CD4-positive, alpha-beta memory T cell (primary cell): ENCODE measurements around the gene VPS25. TPM values are rescaled to one million over a fixed set of nuclear protein-coding genes. Genes with fewer than 3 reads are reported as not detected.

Source experiments
- CTCF ChIA-PET: fragments of 350-600 bp; sonication (Branson Sonifier 250); formaldehyde crosslinking; loops from one replicate; lab custom pipeline; 2021; ENCODE audit warnings: inconsistent platforms; ENCODE audit not compliant: partially characterized antibody; lab: Charles Lee
- POLR2A ChIA-PET: fragments of 350-600 bp; sonication (Branson Sonifier 250); formaldehyde crosslinking; loops from one replicate; lab custom pipeline; 2021; ENCODE audit not compliant: partially characterized antibody; lab: Charles Lee
- DNase-seq, 5 donors: peaks; one replicate each; pipeline versions ENCODE4 v3.0.0 to v3.0.0-alpha.2; 2020 to 2022; ENCODE audit warnings: mixed read lengths in 1 of 5
- H3K27ac ChIP-seq: one replicate; pipeline ENCODE4 v1.7.0; 2013; ENCODE audit warnings: low read depth, low read length
- H3K27me3 ChIP-seq: 2 replicates; pipeline ENCODE4 v1.7.0; 2013; ENCODE audit warnings: mild to moderate bottlenecking, low read length, moderate library complexity; ENCODE audit not compliant: insufficient read depth
- H3K36me3 ChIP-seq: 2 replicates; pipeline ENCODE4 v1.7.0; 2013; ENCODE audit warnings: mild to moderate bottlenecking, low read length, moderate library complexity; ENCODE audit not compliant: insufficient read depth
- H3K4me1 ChIP-seq: 2 replicates; pipeline ENCODE4 v1.7.0; 2013; ENCODE audit warnings: mild to moderate bottlenecking, low read length, moderate library complexity; ENCODE audit not compliant: insufficient read depth
- H3K4me3 ChIP-seq, 2 donors: one replicate each; pipeline ENCODE4 v1.7.0; 2013; ENCODE audit warnings: low read length in 2 of 2, mild to moderate bottlenecking in 1 of 2
- H3K9me3 ChIP-seq, 2 donors: one replicate each; pipeline ENCODE4 v1.7.0; 2013; ENCODE audit warnings: low read length in 2 of 2, control low read depth in 1 of 2; ENCODE audit not compliant: control insufficient read depth in 1 of 2
- H3K27ac Mint-ChIP-seq, 7 donors: one replicate each; pipeline ENCODE4 v1.8.0; 2020 to 2021; ENCODE audit warnings: mixed read lengths in 7 of 7, mild to moderate bottlenecking in 6 of 7, inconsistent platforms in 3 of 7, moderate library complexity in 3 of 7
- H3K27me3 Mint-ChIP-seq, 2 donors: one replicate each; pipeline ENCODE4 v1.8.0; 2020 to 2021; ENCODE audit warnings: mixed read lengths in 2 of 2
- H3K36me3 Mint-ChIP-seq, 2 donors: one replicate each; pipeline ENCODE4 v1.8.0; 2020 to 2021; ENCODE audit warnings: mixed read lengths in 2 of 2, inconsistent platforms in 1 of 2, mild to moderate bottlenecking in 1 of 2
- H3K4me1 Mint-ChIP-seq, 4 donors: one replicate each; pipeline ENCODE4 v1.8.0; 2020 to 2021; ENCODE audit warnings: mixed read lengths in 4 of 4, mild to moderate bottlenecking in 1 of 4
- H3K4me3 Mint-ChIP-seq, 8 donors: one replicate each; pipeline ENCODE4 v1.8.0; 2020 to 2021; ENCODE audit warnings: mixed read lengths in 8 of 8, mild to moderate bottlenecking in 7 of 8, moderate library complexity in 6 of 8, inconsistent platforms in 3 of 8
- H3K9me3 Mint-ChIP-seq, 8 donors: one replicate each; pipeline ENCODE4 v1.8.0; 2020 to 2021; ENCODE audit warnings: mixed read lengths in 8 of 8, mild to moderate bottlenecking in 5 of 8, inconsistent platforms in 3 of 8, moderate library complexity in 1 of 8
- intact Hi-C: fragments of 100-400 bp; cut with micrococcal nuclease; formaldehyde crosslinking; loops from one replicate; pipeline ENCODE4 v1.15.1; 2023
- polyA plus RNA-seq, 2 donors: library from polyadenylated mRNA; unstranded; fragments of 300-500 nt; fragmentation: Illumina TruSeq; gene quantifications; one replicate each; pipeline ENCODE4 v1.2.3, GENCODE V29; 2021
- total RNA-seq, 2 experiments: library from RNA; stranded (reverse); gene quantifications; one replicate each; pipeline ENCODE4 v1.2.3, GENCODE V29; 2021

Gene VPS25
- total and polyA plus RNA-seq, 4 experiments from 2014 or later, result 39.3 to 63.3 (median 41.7) TPM

GRCh38 chr17:42783062-42783790 is 10.0 kb downstream of the VPS25 start:
- Histone ChIP-seq H3K36me3 (peaks cover 14% of the 10 kb centered on the region), H3K4me3 (no peak overlapping the region), H3K27me3 (peaks cover 44% of the 10 kb centered on the region), H3K27ac (no peak overlapping the region), H3K9me3 (no peaks in the 10 kb centered on the region), H3K4me1 (peaks cover 16% of the 10 kb centered on the region)
- intact Hi-C loops, result no loop called here
- no peak for DNase-seq
- Mint-ChIP-seq H3K27ac (no peak overlapping the region), H3K27me3 (peaks cover 47 to 59% of the 10 kb centered on the region in 2 donors), H3K9me3 (peaks cover 0 to 2% (median 0%) of the 10 kb centered on the region in 8 donors), H3K4me1 (peaks cover 18 to 44% (median 26%) of the 10 kb centered on the region in 4 donors), H3K4me3 (peak overlapping the region in 2 of 8 donors; percentile 28 to 40), H3K36me3 (peaks cover 16 to 17% of the 10 kb centered on the region in 2 donors)
- ChIA-PET CTCF (no interaction called here), POLR2A (no interaction called here)

DNA sequence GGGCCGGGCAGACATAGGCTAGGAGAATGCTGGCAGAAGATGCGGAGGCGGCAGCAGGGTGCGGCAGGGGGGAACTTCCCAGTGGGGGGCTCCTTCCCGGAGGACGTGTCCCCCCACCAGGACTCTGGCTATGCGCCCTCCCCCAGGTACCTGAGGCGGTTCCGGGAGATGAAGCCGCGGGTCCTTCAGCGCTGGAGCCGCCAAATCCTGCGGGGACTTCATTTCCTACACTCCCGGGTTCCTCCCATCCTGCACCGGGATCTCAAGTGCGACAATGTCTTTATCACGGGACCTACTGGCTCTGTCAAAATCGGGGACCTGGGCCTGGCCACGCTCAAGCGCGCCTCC is 10.5 kb downstream of the VPS25 start:
- intact Hi-C loops, result no loop called here
- no peak overlapping the region for H3K27ac ChIP-seq
- peaks cover 47 to 60% of the 10 kb centered on the region in 2 donors for H3K27me3 Mint-ChIP-seq
- peaks cover 16% of the 10 kb centered on the region for H3K4me1 ChIP-seq
- CTCF ChIA-PET, result no interaction called here
- no peaks in the 10 kb centered on the region for H3K9me3 ChIP-seq
- peaks cover 44% of the 10 kb centered on the region for H3K27me3 ChIP-seq
- no peak overlapping the region for H3K4me3 ChIP-seq
- POLR2A ChIA-PET, result no interaction called here
- peaks cover 8% of the 10 kb centered on the region for H3K36me3 ChIP-seq
- DNase-seq, result no peak
- H3K9me3 Mint-ChIP-seq, result peaks cover 0 to 2% (median 0%) of the 10 kb centered on the region in 8 donors
- peaks cover 18 to 44% (median 26%) of the 10 kb centered on the region in 4 donors for H3K4me1 Mint-ChIP-seq
- peaks cover 11 to 12% of the 10 kb centered on the region in 2 donors for H3K36me3 Mint-ChIP-seq
- peak overlapping the region in 2 of 8 donors; percentile 28 to 40 for H3K4me3 Mint-ChIP-seq
- peak overlapping the region in 1 of 7 donors; percentile 60 for H3K27ac Mint-ChIP-seq

- H3K27ac ChIP-seq, result no peak overlapping the region
- Mint-ChIP-seq H3K27ac (no peak overlapping the region), H3K4me1 (peaks cover 18 to 40% (median 26%) of the 10 kb centered on the region in 4 donors), H3K9me3 (peaks cover 0 to 2% (median 0%) of the 10 kb centered on the region in 8 donors), H3K36me3 (peaks cover 5 to 6% of the 10 kb centered on the region in 2 donors), H3K27me3 (peaks cover 47 to 57% of the 10 kb centered on the region in 2 donors), H3K4me3 (peak overlapping the region in 5 of 8 donors; percentile 17 to 75 (median 59))
- H3K9me3 ChIP-seq, result no peaks in the 10 kb centered on the region
- H3K4me1 ChIP-seq, result peaks cover 16% of the 10 kb centered on the region
- H3K27me3 ChIP-seq, result peaks cover 44% of the 10 kb centered on the region
- no peak for DNase-seq
- ChIA-PET CTCF (no interaction called here), POLR2A (no interaction called here)
- intact Hi-C loops, result no loop called here
- peaks cover 2% of the 10 kb centered on the region for H3K36me3 ChIP-seq
- no peak overlapping the region for H3K4me3 ChIP-seq
These were observed 11.2 kb downstream of the VPS25 start for GRCh38 chr17:42784409-42784808.

GRCh38 chr17:42784811-42785592 is 11.8 kb downstream of the VPS25 start:
- no peak for DNase-seq
- H3K4me1 ChIP-seq, result peaks cover 16% of the 10 kb centered on the region
- peaks cover 0 to 2% (median 0%) of the 10 kb centered on the region in 8 donors for H3K9me3 Mint-ChIP-seq
- H3K4me3 ChIP-seq, result no peak overlapping the region
- H3K4me3 Mint-ChIP-seq, result peak overlapping the region in 6 of 8 donors; percentile 17 to 75 (median 54)
- intact Hi-C loops, result no loop called here
- H3K9me3 ChIP-seq, result no peaks in the 10 kb centered on the region
- POLR2A ChIA-PET, result interaction anchor here (1.2 kb wide), 1 partner anchor 11 kb away, joined by 5 read pairs; the partner anchor contains the start of gene VPS25
- peaks cover 0 to under 1% of the 10 kb centered on the region in 2 donors for H3K36me3 Mint-ChIP-seq
- no peak overlapping the region for H3K27ac Mint-ChIP-seq
- H3K27ac ChIP-seq, result no peak overlapping the region
- H3K27me3 Mint-ChIP-seq, result peaks cover 44 to 53% of the 10 kb centered on the region in 2 donors
- H3K4me1 Mint-ChIP-seq, result peaks cover 16 to 35% (median 26%) of the 10 kb centered on the region in 4 donors
- CTCF ChIA-PET, result no interaction called here
- no peaks in the 10 kb centered on the region for H3K36me3 ChIP-seq
- H3K27me3 ChIP-seq, result peaks cover 44% of the 10 kb centered on the region

GRCh38 chr17:42787266-42787665 is 14.0 kb downstream of the VPS25 start:
- intact Hi-C loops, result no loop called here
- H3K27me3 ChIP-seq, result peaks cover 36% of the 10 kb centered on the region
- no peak for DNase-seq
- no peaks in the 10 kb centered on the region for H3K36me3 Mint-ChIP-seq
- H3K4me1 Mint-ChIP-seq, result peaks cover 16 to 30% (median 22%) of the 10 kb centered on the region in 4 donors
- peaks cover 16% of the 10 kb centered on the region for H3K4me1 ChIP-seq
- H3K27ac ChIP-seq, result no peak overlapping the region
- H3K9me3 ChIP-seq, result no peaks in the 10 kb centered on the region
- peaks cover 38 to 49% of the 10 kb centered on the region in 2 donors for H3K27me3 Mint-ChIP-seq
- CTCF ChIA-PET, result no interaction called here
- H3K36me3 ChIP-seq, result no peaks in the 10 kb centered on the region
- H3K27ac Mint-ChIP-seq, result no peak overlapping the region
- H3K4me3 Mint-ChIP-seq, result no peak overlapping the region
- H3K9me3 Mint-ChIP-seq, result peaks cover 0 to 2% (median 0%) of the 10 kb centered on the region in 8 donors
- POLR2A ChIA-PET, result interaction anchor here (1.0 kb wide), 1 partner anchor 165 kb away, joined by 3 read pairs; no protein-coding TSS in a partner anchor
- no peak overlapping the region for H3K4me3 ChIP-seq

GRCh38 chr17:42791948-42792347 is 18.7 kb downstream of the VPS25 start:
- H3K36me3 ChIP-seq, result no peaks in the 10 kb centered on the region
- intact Hi-C loops, result no loop called here
- H3K27me3 Mint-ChIP-seq, result peaks cover 4 to 11% of the 10 kb centered on the region in 2 donors
- CTCF ChIA-PET, result no interaction called here
- H3K27ac ChIP-seq, result no peak overlapping the region
- no peak overlapping the region for H3K27ac Mint-ChIP-seq
- no peaks in the 10 kb centered on the region for H3K4me1 ChIP-seq
- H3K36me3 Mint-ChIP-seq, result peaks cover 4 to 6% of the 10 kb centered on the region in 2 donors
- POLR2A ChIA-PET, result no interaction called here
- no peak for DNase-seq
- H3K4me3 Mint-ChIP-seq, result no peak overlapping the region
- H3K27me3 ChIP-seq, result no peaks in the 10 kb centered on the region
- H3K9me3 ChIP-seq, result no peaks in the 10 kb centered on the region
- no peak overlapping the region for H3K4me3 ChIP-seq
- peaks cover 0 to 2% (median 0%) of the 10 kb centered on the region in 8 donors for H3K9me3 Mint-ChIP-seq
- peaks cover 0 to 6% (median 3%) of the 10 kb centered on the region in 4 donors for H3K4me1 Mint-ChIP-seq

DNA sequence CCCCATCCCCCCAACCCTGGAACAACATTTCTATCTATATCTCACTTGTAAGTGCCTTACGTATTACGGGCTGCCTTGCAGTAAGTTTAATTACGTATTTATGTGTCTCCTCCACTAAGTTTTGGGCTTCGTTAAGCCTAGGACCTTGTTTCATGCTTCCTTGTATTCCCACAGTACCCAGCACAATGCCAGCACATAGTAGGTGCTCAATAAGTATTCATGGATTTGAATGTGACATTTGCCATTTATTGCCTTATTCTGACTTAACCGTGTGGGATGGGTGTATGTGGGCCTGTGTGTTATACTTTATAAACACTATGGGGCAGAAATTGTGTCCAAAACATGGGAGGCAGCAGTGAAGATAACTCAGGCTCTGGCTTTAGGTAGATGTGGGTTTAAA is 19.3 kb downstream of the VPS25 start:
- no peak overlapping the region for H3K27ac Mint-ChIP-seq
- no peaks in the 10 kb centered on the region for H3K27me3 ChIP-seq
- peaks cover 4 to 6% of the 10 kb centered on the region in 2 donors for H3K36me3 Mint-ChIP-seq
- DNase-seq, result no peak
- CTCF ChIA-PET, result no interaction called here
- no peak overlapping the region for H3K4me3 Mint-ChIP-seq
- H3K4me1 Mint-ChIP-seq, result peaks cover 4 to 10% (median 7%) of the 10 kb centered on the region in 4 donors
- peaks cover 3 to 10% of the 10 kb centered on the region in 2 donors for H3K27me3 Mint-ChIP-seq
- H3K4me3 ChIP-seq, result no peak overlapping the region
- no peaks in the 10 kb centered on the region for H3K36me3 ChIP-seq
- H3K9me3 Mint-ChIP-seq, result peaks cover 0 to under 1% (median 0%) of the 10 kb centered on the region in 8 donors
- POLR2A ChIA-PET, result no interaction called here
- no peaks in the 10 kb centered on the region for H3K9me3 ChIP-seq
- peaks cover 4% of the 10 kb centered on the region for H3K4me1 ChIP-seq
- no peak overlapping the region for H3K27ac ChIP-seq
- intact Hi-C loops, result no loop called here
